ENCODE results near the gene ACP2.

The ACP2 gene

DNA sequence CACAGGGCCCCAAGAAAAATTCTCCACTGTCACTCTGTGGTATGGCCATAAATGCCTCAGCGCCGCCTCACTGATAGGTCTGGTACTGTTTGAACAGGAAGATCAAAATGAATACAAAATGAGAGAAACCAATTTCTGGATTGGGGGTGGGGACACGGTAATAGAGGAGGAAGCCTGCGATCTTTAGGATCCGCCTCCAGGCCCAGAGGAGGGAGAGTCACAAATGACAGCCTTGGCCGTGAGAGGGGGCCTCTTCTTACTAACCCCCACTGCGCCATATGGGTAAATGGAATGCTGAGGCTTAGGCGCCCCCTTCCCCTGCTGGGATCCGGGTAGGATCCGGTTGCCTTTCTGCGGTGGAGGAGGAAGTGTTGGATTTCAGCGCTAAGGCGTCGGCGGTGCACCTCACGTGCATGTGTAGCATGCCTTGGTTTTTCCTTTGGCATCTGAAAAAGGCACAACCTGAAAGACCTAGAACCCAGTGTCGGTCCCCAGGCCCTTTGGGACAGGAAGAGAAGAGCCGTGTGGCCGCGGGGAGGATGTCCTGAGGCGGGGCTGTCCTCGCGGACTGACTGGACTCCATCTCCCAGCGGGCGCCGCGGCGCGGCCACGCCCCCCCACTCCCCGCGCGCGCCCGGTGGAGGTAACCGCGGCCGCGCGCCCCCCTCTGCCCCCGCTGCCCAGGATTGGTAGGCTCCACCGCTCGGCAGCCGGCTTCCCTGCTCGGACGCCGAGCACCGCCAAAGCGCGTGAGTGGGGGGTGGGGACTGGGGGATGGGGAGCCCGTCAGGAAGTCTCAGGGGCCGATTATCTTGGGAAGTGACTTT lies 20.6 kb upstream of the ACP2 start:
- peak in 55 of 56 donors; percentile 60 to 93 (median 85) for DNase-seq

GRCh38 chr11:47268448-47269001 lies 19.9 kb upstream of the ACP2 start:
- DNase-seq = peak in 1 of 56 donors; percentile 57

DNA sequence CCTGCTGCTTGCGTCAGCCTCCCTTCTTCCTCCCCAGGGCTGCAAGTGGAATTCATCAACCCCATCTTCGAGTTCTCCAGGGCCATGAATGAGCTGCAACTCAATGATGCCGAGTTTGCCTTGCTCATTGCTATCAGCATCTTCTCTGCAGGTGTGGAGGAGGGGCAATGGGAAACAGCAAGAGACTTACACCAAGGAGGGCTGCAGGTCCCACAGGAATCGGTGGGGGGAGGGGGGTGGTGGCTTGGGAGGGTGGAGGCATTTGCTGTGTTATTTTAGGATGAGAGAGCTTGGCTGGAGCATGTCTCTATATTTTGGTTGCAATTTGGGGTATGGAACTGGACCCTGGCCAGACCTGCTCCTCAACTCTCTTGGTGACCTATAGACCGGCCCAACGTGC lies 19.3 kb upstream of the ACP2 start:
- DNase-seq = no peak

DNA sequence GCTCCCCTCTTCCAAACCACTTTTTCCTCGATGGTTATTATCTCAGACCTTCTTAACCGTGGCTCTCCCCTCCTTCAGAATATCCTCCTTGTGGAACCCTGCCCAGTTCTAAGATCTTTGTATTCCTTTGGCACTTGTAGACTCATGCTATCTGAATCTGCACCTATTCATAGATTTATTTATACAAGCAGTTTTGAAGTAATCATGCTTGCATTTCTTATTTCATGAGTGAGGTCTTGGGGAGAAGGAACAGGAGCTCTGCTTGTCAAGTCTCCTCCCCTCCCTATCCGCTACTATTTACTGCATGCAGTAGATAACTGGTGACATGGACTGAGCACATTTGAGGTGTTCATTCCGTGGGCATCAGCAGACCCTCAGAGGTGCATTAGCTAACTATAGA lies 15.9 kb upstream of the ACP2 start:
- DNase-seq = no peak

- DNase-seq = no peak
Observed at GRCh38 chr11:47264119-47264518, 15.5 kb upstream of the ACP2 start.

GRCh38 chr11:47261291-47261800 lies 12.7 kb upstream of the ACP2 start:
- no peak for DNase-seq

DNA sequence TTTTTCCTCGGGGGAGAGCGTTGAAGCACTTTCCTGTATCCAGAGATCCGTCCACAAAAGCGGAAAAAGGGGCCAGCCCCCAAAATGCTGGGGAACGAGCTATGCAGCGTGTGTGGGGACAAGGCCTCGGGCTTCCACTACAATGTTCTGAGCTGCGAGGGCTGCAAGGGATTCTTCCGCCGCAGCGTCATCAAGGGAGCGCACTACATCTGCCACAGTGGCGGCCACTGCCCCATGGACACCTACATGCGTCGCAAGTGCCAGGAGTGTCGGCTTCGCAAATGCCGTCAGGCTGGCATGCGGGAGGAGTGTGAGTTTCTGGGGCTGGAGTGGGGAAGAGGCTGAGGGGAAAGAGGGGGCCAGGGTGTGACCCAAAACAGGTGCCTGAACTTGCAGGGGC lies 11.8 kb upstream of the ACP2 start:
- DNase-seq = no peak

DNA sequence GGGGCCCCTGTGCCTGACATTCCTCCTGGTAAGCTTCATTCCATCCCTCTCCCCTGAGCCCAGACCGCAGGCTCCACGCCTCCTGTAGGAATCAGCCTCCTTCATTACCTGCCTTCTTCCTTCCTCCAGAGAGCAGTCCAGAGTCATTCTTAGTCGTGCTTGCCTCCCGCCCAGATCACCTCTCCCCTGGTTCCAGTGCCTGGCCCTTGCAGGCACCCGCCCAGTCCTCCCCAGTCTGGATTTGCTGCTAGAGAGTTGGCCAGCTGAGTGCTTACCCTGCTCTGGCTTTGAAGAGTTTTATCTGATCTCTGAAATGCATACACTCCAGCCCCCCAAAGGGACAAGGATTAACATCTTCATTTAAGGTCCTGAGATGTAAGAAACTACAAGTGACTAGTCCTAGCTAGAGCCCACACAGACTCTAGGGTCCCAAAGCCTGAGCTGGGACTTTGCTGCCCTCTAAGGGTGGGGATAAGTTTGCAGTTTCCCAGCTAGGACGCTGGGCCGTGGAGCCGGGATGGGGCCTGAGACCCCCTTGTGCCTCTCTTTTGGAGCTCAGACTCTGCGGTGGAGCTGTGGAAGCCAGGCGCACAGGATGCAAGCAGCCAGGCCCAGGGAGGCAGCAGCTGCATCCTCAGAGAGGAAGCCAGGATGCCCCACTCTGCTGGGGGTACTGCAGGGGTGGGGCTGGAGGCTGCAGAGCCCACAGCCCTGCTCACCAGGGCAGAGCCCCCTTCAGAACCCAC lies 10.8 kb upstream of the ACP2 start:
- peak in 3 of 56 donors; percentile 11 to 18 (median 12) for DNase-seq

DNA sequence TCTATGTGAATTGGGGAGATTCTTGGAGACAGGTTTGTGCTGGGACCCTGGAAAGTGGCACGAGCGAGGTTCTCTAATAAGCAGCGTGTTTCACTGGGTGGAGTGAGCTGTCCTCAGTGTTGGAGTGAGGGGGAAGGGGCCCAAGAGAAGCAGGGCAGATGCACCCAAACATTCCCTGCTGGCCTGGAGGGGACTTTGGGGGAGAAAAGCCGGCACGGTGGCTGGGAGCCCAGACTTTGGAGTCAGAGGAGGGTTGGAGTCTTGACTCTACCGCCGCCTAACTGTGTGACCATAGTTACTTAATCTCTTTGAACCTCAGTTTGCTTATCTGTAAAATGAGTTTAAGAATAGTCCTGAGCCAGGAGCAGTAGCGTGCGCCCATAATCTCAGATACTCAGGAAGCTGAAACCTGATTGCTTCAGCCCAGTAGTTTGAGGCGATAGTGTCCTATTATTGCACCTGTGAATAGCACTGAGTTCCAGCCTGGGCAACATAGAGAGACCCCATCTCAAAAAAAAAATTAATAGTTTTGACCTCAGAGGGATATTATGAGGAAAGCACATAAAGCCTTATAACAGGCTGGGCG lies 9.8 kb upstream of the ACP2 start:
- DNase-seq = no peak

DNA sequence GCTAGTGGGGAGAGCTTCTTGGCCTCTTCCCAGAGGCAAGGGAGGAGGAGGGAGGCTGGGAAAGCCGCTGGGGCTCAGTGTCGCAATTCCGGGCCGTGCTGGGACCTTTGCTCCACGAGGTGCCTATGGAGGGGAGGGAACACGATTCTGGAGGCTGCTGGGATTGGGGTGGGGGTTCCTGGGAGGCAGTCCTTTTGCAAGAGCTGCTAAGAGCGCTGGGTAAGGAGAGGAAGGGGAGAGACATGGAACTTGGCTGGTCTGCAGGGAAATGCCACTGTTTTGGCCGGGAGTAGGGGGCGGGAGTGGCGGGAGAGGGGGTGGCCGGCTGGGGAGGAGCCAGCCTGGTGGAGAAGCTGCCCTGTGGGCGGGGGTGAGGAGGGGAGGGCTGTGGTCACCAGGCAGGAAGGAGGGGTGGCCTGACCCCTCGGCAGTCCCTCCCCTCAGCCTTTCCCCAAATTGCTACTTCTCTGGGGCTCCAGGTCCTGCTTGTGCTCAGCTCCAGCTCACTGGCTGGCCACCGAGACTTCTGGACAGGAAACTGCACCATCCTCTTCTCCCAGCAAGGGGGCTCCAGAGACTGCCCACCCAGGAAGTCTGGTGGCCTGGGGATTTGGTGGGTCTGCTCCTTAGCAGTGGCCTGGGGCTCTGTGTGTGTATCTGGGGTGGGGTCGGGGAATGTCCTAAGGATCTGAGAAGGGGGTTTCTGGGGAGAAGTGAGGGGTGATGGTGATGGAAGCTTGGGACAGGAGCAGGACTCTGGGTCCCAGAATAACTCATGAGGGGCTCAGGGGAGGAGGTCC lies 9.1 kb upstream of the ACP2 start, which contains the start of gene NR1H3:
Gene NR1H3 (plus strand): TSS at position 480 of the 800 bp plus-strand sequence. CDS start 1,221 bp downstream, outside the sequence.
- peak in 26 of 56 donors; percentile 16 to 67 (median 43) for DNase-seq

GRCh38 chr11:47257177-47257516 lies 8.5 kb upstream of the ACP2 start:
- DNase-seq = no peak

- no peak for DNase-seq
Observed at GRCh38 chr11:47256374-47256773, 7.8 kb upstream of the ACP2 start.

DNA sequence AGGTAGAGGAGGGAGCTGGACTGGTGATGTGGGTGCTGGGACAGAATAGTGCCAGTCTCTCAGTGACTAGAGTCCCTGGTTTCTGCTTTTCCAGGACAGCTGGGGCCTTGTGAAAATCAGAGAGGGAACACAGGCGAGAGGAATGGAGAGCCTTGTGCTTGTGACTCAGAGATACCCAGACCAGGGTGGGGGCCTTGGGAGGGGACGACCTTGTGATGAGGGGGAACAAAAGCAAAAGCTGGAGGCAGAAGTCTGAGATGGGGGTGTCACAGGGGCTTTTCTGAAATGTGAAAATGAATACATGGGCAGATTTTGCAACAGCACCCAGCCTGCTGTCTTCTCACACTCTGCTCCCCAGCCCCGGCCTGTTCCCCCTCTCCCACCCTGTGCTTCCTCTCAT lies 5.8 kb upstream of the ACP2 start:
- DNase-seq = peak in 2 of 56 donors; percentile 25 to 31

- no peak for DNase-seq
Observed at GRCh38 chr11:47253660-47254059, 5.0 kb upstream of the ACP2 start.

DNA sequence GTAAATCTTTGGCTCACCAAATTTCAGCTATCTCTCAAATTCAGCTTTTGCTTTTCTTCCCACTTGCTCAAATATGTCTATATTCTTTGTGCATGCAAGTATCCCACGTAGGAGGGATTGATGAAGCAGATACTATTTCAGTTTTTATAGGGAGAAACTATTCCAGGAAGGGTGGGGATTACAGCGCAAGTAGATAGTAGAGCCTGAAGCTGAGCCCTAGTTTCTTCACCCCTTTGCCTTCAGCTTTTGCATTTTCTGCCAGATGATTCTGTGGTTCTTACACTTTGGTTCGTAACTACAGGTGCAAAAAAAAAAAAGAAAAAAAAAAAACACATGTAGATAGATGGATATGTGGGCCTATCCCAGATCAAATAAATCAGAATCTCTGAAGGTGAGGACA lies 3.1 kb upstream of the ACP2 start:
- DNase-seq = no peak

DNA sequence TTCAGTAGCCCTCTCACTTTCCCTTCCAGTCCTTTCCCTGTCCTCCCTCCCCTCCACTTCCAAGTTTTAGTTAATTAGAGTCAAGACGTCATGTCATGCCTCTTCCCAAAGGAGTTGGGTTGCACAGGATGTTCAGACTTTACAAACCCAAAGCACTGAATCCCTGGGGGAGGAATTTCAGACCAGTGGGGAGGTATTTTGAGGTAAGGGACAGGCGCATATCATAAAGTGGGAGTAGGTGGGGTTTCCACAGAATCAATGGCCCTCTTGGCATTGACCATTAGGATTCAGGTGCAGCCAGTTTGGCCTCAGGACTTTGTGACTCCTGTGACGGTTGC lies 733 bp upstream of the ACP2 start:
- no peak for DNase-seq

- no peak for DNase-seq
Observed at GRCh38 chr11:47248304-47248663, 330 bp downstream of the ACP2 start.

- no peak for DNase-seq
Observed at GRCh38 chr11:47247502-47247901, 1.1 kb downstream of the ACP2 start.

DNA sequence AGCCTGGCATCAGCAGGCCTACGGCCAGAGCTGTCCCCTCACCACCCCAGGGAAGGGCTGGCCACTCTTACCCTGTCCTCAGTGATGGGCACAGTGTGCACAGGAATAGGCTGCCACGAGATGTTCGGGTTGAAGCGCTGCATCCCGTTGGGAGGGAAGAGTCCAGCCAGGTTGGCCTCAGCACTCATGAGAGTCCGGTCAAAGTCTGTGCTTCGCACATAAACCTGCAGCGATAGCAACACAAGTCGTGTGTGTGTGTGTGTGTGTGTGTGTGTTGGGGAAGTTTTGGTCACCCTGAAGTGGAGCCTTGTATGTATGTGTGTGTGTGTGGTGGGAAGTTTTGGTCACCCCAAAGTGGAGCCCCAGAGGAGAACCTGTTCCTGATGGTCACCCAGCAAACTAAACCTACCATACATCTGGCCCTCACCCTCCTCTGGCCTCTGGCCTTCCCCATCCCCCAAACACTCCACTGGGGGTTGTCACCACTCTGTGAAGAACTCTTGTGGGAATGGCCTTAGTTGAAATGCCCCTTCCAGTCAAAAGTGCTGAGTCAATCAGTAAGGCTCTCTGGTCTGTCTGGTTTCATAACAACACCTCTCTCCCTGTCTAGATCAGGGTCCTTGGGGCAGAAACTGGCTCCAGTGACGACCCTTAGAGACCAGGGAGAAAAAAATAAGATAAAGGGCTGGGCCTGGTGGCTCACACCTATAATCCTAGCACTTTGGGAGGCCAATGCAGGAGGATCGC lies 2.8 kb downstream of the ACP2 start:
- no peak for DNase-seq
